Panc1 (cell line): ENCODE results near the gene PEX19.

ENCODE experiments used
- POLR2AphosphoS5 ChIP-seq: IDR thresholded peaks from 2 replicates; pipeline ENCODE4 v1.6.1; 2012; ENCODE audit warnings: mild to moderate bottlenecking, low read depth, low read length, moderate library complexity
- TCF7L2 ChIP-seq: IDR thresholded peaks from 2 replicates; pipeline ENCODE4 v1.6.1; 2011; ENCODE audit warnings: mild to moderate bottlenecking, low read depth, low read length, inconsistent platforms
- TF ChIP-seq, protein P1 (sequence below): fragments of 450-650 bp; IDR thresholded peaks from 2 replicates; pipeline ENCODE4 v1.5.1; 2017; ENCODE audit warnings: mild to moderate bottlenecking

GRCh38 chr1:160237558-160237957 lies 47.4 kb downstream of the PEX19 start:
- TF ChIP-seq, protein P1, sequence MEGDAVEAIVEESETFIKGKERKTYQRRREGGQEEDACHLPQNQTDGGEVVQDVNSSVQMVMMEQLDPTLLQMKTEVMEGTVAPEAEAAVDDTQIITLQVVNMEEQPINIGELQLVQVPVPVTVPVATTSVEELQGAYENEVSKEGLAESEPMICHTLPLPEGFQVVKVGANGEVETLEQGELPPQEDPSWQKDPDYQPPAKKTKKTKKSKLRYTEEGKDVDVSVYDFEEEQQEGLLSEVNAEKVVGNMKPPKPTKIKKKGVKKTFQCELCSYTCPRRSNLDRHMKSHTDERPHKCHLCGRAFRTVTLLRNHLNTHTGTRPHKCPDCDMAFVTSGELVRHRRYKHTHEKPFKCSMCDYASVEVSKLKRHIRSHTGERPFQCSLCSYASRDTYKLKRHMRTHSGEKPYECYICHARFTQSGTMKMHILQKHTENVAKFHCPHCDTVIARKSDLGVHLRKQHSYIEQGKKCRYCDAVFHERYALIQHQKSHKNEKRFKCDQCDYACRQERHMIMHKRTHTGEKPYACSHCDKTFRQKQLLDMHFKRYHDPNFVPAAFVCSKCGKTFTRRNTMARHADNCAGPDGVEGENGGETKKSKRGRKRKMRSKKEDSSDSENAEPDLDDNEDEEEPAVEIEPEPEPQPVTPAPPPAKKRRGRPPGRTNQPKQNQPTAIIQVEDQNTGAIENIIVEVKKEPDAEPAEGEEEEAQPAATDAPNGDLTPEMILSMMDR, result no peak
- TF ChIP-seq POLR2AphosphoS5, result no peak
- no peak for TF ChIP-seq TCF7L2
